Calu3 (cell line): Measurements from ENCODE around the gene MIPEP. TPM values are rescaled to one million over a fixed set of nuclear protein-coding genes. Genes with fewer than 3 reads are reported as not detected.

ENCODE experiments used
- BruUV-seq: library from RNA; stranded (reverse); fragments of 400-500 nt; replicated peaks from 2 replicates; lab custom pipeline; 2021; lab: Mats Ljungman, UMichigan
- CTCF ChIA-PET: fragments of 300-600 bp; sonication (Branson Sonifier 250); formaldehyde crosslinking; loops from one replicate; lab custom pipeline; 2022; ENCODE audit warnings: antibody characterized with exemption; lab: Charles Lee
- DNase-seq: peaks from one replicate; pipeline ENCODE4 v3.0.0; 2022
- H3K27ac Mint-ChIP-seq: one replicate; pipeline ENCODE4 v1.8.0; 2022; ENCODE audit warnings: mixed read lengths; ENCODE audit not compliant: unreplicated experiment
- H3K27me3 Mint-ChIP-seq: one replicate; pipeline ENCODE4 v1.8.0; 2022; ENCODE audit warnings: mixed read lengths; ENCODE audit not compliant: unreplicated experiment
- H3K36me3 Mint-ChIP-seq: one replicate; pipeline ENCODE4 v1.8.0; 2022; ENCODE audit warnings: mild to moderate bottlenecking, moderate library complexity, mixed read lengths; ENCODE audit not compliant: insufficient read depth, unreplicated experiment
- H3K4me1 Mint-ChIP-seq: one replicate; pipeline ENCODE4 v1.8.0; 2022; ENCODE audit warnings: mild to moderate bottlenecking, low read depth, mixed read lengths; ENCODE audit not compliant: unreplicated experiment
- H3K4me3 Mint-ChIP-seq: one replicate; pipeline ENCODE4 v1.8.0; 2022; ENCODE audit warnings: mild to moderate bottlenecking, low read depth, moderate library complexity, mixed read lengths; ENCODE audit not compliant: unreplicated experiment
- H3K9me3 Mint-ChIP-seq: one replicate; pipeline ENCODE4 v1.8.0; 2022; ENCODE audit warnings: low read depth, mixed read lengths; ENCODE audit not compliant: unreplicated experiment
- intact Hi-C: fragments of 100-400 bp; cut with micrococcal nuclease; formaldehyde crosslinking; loops from one replicate; pipeline ENCODE4 v1.10.0; 2022; ENCODE audit not compliant: unreplicated experiment
- total RNA-seq: library from RNA; stranded (reverse); gene quantifications from 2 replicates; pipeline ENCODE4 v1.2.3, GENCODE V29; 2022
- TF ChIP-seq, protein P1 (sequence below): fragments of 200-600 bp; IDR thresholded peaks from one replicate; pipeline ENCODE4 v1.8.0; 2022; ENCODE audit warnings: antibody characterized with exemption; ENCODE audit not compliant: unreplicated experiment

The MIPEP gene
- total RNA-seq, 1 experiment from 2014 or later, result 25.2 TPM

DNA sequence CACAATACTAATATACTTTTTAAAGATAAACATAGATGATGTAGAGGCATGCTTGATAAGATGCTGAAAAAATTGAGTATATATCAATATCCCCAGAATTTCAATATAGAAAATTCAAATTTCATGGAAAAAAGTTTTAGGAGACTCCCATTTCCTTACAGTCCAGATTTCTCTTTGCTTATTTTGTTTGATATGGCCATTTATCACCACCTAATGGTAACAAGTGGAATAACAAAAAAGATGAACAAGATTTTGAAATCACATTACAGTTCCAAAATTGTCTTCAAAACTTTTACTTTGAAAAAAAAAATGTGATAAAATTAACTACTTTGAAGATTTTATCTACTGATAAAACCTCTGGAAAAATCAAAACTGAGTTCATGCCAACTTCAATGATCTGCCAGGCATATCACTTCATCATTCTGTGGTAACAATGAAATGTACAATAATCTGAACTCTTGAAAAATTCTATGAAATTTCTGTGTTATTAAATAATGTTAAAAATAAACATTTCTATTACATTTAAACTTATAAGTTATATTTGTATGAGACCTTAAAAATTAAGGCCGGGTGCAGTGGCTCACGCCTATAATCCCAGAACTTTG lies 17.5 kb downstream of the MIPEP start:
- CTCF ChIA-PET, result no interaction called here
- H3K4me3 Mint-ChIP-seq, result no peak overlapping the region
- intact Hi-C loops, result loop anchor here (1.0 to 10.0 kb wide), 3 partner anchors 155 to 787 kb away; no protein-coding TSS in a partner anchor
- H3K4me1 Mint-ChIP-seq, result no peaks in the 10 kb centered on the region
- no peak overlapping the region for H3K27ac Mint-ChIP-seq
- BruUV-seq, result no TSS peak
- TF ChIP-seq, protein P1, sequence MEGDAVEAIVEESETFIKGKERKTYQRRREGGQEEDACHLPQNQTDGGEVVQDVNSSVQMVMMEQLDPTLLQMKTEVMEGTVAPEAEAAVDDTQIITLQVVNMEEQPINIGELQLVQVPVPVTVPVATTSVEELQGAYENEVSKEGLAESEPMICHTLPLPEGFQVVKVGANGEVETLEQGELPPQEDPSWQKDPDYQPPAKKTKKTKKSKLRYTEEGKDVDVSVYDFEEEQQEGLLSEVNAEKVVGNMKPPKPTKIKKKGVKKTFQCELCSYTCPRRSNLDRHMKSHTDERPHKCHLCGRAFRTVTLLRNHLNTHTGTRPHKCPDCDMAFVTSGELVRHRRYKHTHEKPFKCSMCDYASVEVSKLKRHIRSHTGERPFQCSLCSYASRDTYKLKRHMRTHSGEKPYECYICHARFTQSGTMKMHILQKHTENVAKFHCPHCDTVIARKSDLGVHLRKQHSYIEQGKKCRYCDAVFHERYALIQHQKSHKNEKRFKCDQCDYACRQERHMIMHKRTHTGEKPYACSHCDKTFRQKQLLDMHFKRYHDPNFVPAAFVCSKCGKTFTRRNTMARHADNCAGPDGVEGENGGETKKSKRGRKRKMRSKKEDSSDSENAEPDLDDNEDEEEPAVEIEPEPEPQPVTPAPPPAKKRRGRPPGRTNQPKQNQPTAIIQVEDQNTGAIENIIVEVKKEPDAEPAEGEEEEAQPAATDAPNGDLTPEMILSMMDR, result peak; percentile 29
- H3K9me3 Mint-ChIP-seq, result no peaks in the 10 kb centered on the region
- no peak for DNase-seq
- H3K36me3 Mint-ChIP-seq, result no peaks in the 10 kb centered on the region
- no peaks in the 10 kb centered on the region for H3K27me3 Mint-ChIP-seq

DNA sequence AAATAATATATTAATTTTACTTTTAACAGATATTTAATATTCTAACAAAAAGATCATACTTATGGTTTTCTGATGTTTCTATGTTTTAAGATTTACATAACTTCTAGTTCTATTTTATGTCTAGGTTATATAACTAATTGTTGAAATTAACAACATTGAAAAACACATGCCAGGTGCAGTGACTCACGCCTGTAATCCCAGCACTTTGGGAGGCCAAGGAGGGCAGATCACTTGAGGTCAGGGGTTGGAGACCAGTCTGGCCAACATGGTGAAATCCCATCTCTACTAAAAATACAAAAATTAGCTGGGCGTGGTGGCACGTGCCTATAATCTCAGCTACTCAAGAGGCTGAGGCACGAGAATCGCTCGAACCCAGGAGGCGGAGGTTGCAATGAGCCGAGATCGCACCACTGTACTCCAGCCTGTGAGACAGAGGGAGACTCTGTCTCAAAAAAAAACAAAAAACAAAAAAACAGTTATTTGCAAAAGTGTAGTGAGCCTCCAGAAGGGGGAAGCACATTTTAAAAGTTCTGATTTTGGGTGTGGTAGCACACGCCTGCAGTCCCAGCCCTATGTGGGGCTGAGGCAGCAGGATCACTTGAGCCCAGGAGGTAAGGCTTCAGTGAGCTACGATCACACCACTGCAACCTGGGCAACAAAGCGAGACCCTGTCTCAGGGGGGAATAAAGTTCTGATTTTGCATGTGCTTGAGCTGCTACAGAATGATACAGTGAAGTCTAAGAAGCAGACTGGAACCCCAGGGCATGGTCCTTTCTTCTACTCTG lies 18.7 kb downstream of the MIPEP start:
- TF ChIP-seq, protein P1, result no peak
- CTCF ChIA-PET, result no interaction called here
- no peak overlapping the region for H3K4me3 Mint-ChIP-seq
- DNase-seq, result no peak
- H3K9me3 Mint-ChIP-seq, result no peaks in the 10 kb centered on the region
- H3K4me1 Mint-ChIP-seq, result no peaks in the 10 kb centered on the region
- H3K27ac Mint-ChIP-seq, result no peak overlapping the region
- no peaks in the 10 kb centered on the region for H3K27me3 Mint-ChIP-seq
- no peaks in the 10 kb centered on the region for H3K36me3 Mint-ChIP-seq
- intact Hi-C loops, result loop anchor here (1.0 to 10.0 kb wide), 3 partner anchors 154 to 786 kb away; no protein-coding TSS in a partner anchor
- BruUV-seq, result no TSS peak

DNA sequence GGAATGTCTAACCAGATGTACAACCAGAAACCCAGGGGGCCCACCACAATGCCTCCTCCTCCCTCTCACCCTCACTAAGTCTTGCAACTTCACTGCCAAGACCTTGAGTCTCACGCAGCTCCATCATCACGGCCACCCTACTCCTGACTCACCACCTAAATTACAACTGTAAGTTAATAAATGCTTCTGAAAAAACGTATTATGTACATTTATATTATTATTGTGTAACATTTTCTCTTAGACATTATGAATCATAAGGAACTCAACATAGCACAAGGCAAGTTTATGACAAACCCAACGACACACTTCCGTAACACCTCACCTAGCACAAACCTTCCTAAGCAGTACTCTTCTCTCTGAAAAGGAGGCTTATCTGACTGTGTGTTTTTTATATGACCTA lies 20.7 kb downstream of the MIPEP start:
- Mint-ChIP-seq H3K27ac (no peak overlapping the region), H3K4me3 (no peak overlapping the region), H3K27me3 (no peaks in the 10 kb centered on the region), H3K9me3 (no peaks in the 10 kb centered on the region), H3K36me3 (no peaks in the 10 kb centered on the region), H3K4me1 (no peaks in the 10 kb centered on the region)
- DNase-seq, result peak; percentile 48
- intact Hi-C loops, result loop anchor here (1.0 to 5.0 kb wide), 4 partner anchors 271 to 401 kb away; no protein-coding TSS in a partner anchor
- CTCF ChIA-PET, result interaction anchor here (1.1 kb wide), 1 partner anchor 20 kb away, joined by 5 read pairs; no protein-coding TSS in a partner anchor
- TF ChIP-seq, protein P1, result no peak
- BruUV-seq, result no TSS peak

DNA sequence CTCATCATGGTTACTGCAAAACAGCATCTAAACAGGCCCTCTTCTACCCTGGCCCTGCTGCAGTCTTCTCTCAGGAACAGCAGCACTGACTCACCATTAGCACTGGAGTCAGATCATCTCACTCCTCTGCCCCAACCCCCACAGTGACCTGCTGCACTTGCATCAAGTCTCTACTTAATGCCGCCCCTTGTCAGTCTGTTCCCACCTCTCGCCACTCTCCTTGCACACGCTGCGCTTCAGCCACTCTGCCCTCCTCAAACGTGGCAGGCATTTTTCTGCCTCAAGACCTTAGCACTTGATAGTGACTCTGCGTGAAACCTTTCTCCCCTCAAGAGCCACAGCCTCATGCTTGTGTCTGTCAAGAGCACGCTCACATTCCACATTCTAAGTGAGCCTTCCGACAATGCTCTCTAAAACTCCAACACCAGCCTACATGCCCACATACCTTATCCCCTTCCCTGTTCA lies 22.1 kb downstream of the MIPEP start:
- intact Hi-C loops, result loop anchor here (5.0 kb wide), 3 partner anchors 270 to 355 kb away; no protein-coding TSS in a partner anchor
- TF ChIP-seq, protein P1, result no peak
- H3K4me1 Mint-ChIP-seq, result no peaks in the 10 kb centered on the region
- no peak overlapping the region for H3K27ac Mint-ChIP-seq
- no peak overlapping the region for H3K4me3 Mint-ChIP-seq
- H3K36me3 Mint-ChIP-seq, result no peaks in the 10 kb centered on the region
- H3K9me3 Mint-ChIP-seq, result no peaks in the 10 kb centered on the region
- CTCF ChIA-PET, result no interaction called here
- no peak for DNase-seq
- BruUV-seq, result no TSS peak
- H3K27me3 Mint-ChIP-seq, result no peaks in the 10 kb centered on the region
